NCI-H345 treated with DMSO at 0.1 percent for 48 hours (cell line): ENCODE measurements around the gene SMIM10L1.

ENCODE experiments used
- DNase-seq: peaks from one replicate; lab custom pipeline; 2025; ENCODE audit not compliant: unreplicated experiment; lab: John Stamatoyannopoulos, UW

Gene SMIM10L1

GRCh38 chr12:11183011-11183410, 12.0 kb downstream of the SMIM10L1 start:
- DNase-seq, result no peak

DNA sequence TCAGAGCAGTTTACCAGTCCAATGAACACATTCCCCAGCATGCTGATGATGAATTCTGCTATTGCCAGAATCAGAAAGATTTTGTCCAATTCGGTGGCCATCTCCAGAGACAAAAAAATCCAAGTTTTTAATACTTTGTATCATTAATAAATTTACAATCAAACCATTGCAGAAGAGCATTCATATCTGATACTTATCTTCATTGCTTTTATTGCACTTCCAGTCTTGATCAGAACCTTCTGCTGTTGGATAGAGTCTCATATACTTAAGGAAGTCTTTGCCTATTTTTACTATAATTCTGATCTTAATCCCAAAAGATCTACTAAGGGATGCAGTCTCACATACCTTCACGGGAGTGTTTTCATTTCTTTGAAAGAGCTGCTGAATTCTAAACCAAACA, 15.8 kb downstream of the SMIM10L1 start, which contains the start of gene TAS2R42:
Gene TAS2R42, minus strand, starts transcription at position 101 of the 400 bp plus-strand sequence. Its CDS starts 0 bp downstream, at position 101.
- DNase-seq, result no peak

- DNase-seq, result no peak
These were observed 31.8 kb downstream of the SMIM10L1 start for GRCh38 chr12:11202811-11203210.

- no peak for DNase-seq
These were observed 33.2 kb downstream of the SMIM10L1 start for GRCh38 chr12:11204173-11204572.

DNA sequence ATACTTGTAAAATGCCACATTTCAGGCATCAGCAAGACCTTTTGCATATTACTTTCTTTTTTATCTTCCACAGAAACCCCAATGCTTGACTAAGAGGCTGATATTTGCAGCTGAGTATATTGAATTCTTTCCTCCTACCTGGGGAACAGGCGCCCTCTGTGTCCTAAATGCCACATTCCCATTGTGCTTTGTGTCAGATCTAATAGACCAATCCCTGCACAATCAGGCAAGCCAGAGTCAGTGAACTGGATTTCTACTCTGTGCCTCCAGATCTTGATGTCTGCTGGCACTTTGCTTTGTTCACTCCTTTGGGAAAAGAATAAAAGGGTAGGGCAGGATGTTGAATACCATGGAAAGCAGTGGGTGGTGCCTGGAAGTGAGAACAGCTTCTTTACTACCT, 38.1 kb downstream of the SMIM10L1 start:
- no peak for DNase-seq
